NB4 (cell line): ENCODE measurements around the gene DLK1.

Source experiments
- DNase-seq: peaks from one replicate; pipeline ENCODE4 v3.0.0; 2010; ENCODE audit warnings: low read depth
- H3K4me3 ChIP-seq: one replicate; pipeline ENCODE4 v1.5.1; 2011; ENCODE audit warnings: mild to moderate bottlenecking, low read depth, low read length, moderate library complexity
- CTCF ChIP-seq: IDR thresholded peaks from one replicate; pipeline ENCODE4 v1.5.1; 2012; ENCODE audit warnings: low read depth, low read length
- MAX ChIP-seq: IDR thresholded peaks from 2 replicates; pipeline ENCODE4 v1.6.1; 2011; ENCODE audit warnings: low read depth, low read length
- MYC ChIP-seq: IDR thresholded peaks from 2 replicates; pipeline ENCODE4 v1.6.1; 2011; ENCODE audit warnings: low read depth, low read length
- POLR2A ChIP-seq: IDR thresholded peaks from 2 replicates; pipeline ENCODE4 v1.6.1; 2011; ENCODE audit warnings: mild to moderate bottlenecking; ENCODE audit not compliant: insufficient read length; ENCODE audit errors: extremely low read depth

The DLK1 gene

DNA sequence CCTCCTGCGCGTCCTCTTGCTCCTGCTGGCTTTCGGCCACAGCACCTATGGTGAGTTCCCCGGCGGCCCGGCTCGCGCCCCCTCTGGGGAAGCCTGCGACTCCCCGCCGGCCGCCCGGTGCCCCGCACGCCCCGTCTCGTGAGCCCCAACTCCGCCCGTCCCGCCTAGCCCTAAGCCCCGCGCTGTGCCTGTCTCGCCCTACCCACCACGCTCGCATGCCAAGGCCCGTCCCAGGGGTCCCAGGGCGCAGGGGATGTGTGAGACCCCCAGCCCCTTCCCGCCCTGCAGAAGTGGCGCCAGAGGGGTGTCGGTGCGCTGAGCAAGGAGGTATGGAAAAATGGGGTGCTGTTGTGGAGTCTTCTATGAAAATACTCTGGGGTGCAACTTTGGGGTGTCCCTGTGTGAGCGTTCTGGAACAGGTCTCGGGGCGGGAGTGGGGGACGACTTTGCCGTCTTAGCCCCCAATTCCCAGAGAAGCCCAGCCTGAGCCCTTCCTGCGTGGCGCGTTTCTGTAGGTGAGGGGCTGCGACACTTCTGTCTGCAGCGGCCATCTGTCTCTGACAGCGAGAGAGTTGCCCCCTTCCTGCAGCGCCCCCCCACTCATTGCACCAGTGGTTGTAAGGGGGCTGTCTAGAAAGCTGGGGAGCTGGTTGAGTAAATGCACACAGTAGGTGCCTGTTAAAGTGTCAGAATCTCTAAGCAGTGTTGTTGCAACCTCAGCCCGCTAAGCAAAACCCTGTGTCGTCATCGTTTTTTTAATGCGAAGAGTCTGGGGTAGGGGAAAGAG, 587 bp downstream of the DLK1 start:
- DNase-seq: no peak
- H3K4me3 ChIP-seq: no peak overlapping the region
- no peak for TF ChIP-seq MYC
- TF ChIP-seq POLR2A: no peak
- no peak for TF ChIP-seq CTCF
- TF ChIP-seq MAX: no peak

DNA sequence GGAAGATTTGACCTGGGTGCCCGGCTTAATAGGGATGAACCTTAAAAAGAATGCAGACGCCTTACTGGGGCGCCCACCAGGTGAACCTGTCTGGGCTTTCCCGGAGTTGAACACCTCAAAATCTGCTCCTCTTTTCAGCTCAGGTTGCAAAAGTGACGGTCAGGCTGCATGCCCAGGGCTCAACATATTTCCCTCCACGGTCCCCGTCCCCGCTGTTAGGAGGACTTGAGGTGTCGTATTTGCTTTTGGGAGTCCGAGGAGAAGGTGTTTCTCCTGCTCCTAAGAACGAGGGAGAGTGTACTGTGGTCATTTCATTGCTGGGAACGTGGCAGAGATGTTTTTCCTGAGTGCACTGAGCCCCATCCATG, 1.2 kb downstream of the DLK1 start:
- no peak overlapping the region for H3K4me3 ChIP-seq
- no peak for DNase-seq
- TF ChIP-seq CTCF (no peak), MYC (no peak), MAX (no peak), POLR2A (no peak)

- TF ChIP-seq POLR2A (no peak), MYC (no peak), CTCF (no peak), MAX (no peak)
- no peak overlapping the region for H3K4me3 ChIP-seq
- no peak for DNase-seq
Measured at GRCh38 chr14:100728962-100729361, 2.3 kb downstream of the DLK1 start.

- H3K4me3 ChIP-seq: no peak overlapping the region
- DNase-seq: peak; percentile 34
- TF ChIP-seq MYC (no peak), POLR2A (no peak), MAX (no peak), CTCF (no peak)
Measured at GRCh38 chr14:100729982-100730381, 3.3 kb downstream of the DLK1 start.

DNA sequence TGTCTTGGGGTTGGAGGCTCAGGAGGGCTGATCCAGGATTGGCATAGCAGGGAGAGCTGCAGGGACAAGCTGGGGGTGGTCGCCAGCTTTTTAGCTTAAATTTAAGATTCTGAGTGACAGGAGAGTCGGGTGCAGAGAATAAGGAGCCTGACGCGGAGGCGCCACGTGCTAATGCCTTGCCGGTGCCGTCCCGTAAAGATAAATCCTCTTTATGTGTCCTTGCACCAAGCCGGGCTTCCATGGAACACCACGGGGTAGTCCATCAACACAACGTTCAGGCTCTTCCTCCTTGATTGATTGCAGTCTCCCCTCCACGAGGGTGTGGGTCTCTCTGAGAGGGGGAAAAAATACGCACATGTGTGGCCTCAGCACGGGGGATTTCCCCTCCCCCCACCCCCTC, 3.9 kb downstream of the DLK1 start:
- DNase-seq: no peak
- TF ChIP-seq CTCF: no peak
- TF ChIP-seq MYC: no peak
- TF ChIP-seq MAX: no peak
- TF ChIP-seq POLR2A: no peak
- no peak overlapping the region for H3K4me3 ChIP-seq
